Stimulated activated CD8-positive, alpha-beta memory T cell treated with anti-CD3 and anti-CD28 coated beads, Interleukin-12 subunit alpha, Interleukin-12 subunit beta, amount 100 ng/mL, for 24 hours (primary cell): ENCODE results near the gene SEC61G.

Experiments used
- DNase-seq: peaks from one replicate; pipeline ENCODE4 v3.0.0-alpha.2; 2020; ENCODE audit errors: extremely low read depth

The SEC61G gene

GRCh38 chr7:54764861-54765260 lies 5.8 kb upstream of the SEC61G start:
- DNase-seq, result no peak

- DNase-seq, result no peak
These were observed 1.3 kb downstream of the SEC61G start for GRCh38 chr7:54757711-54758110.

DNA sequence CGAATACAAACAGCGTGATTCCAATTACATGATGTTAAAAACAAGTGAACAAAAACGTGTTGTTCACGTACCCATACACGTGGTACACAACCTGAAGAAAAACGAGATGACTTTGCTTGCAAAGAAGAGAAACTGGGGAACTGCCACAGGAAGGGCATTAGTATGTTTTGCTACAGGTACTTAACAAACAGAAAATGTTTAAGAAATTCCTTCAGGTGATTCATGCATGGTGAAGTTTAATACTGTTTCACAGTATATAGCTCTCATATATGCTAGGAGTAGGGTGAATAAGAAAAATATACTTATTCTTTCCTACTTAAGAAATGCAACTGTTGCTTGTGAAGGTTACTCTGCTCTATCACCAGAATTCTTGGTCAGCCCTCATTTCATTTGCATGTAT lies 9.8 kb downstream of the SEC61G start:
- DNase-seq, result no peak

DNA sequence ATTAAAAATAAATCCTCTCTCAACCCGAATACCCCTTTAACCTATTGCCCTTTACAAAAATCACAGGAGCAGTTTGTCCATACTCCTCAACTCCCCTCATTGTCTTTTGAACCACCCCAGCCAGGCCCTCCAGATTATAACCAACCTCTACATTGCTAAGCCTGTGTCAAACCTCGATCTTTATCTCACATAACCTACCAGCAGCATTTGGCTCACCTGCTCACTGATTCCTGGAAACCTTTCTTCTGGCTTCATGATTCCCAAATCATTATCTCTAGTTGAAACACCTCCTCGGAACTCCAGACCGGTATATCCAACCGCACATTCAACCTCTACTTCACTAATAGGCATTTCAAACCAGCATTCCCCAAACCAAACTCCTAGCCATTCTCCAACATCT lies 11.8 kb downstream of the SEC61G start:
- no peak for DNase-seq

GRCh38 chr7:54743580-54743979 lies 15.4 kb downstream of the SEC61G start:
- no peak for DNase-seq

DNA sequence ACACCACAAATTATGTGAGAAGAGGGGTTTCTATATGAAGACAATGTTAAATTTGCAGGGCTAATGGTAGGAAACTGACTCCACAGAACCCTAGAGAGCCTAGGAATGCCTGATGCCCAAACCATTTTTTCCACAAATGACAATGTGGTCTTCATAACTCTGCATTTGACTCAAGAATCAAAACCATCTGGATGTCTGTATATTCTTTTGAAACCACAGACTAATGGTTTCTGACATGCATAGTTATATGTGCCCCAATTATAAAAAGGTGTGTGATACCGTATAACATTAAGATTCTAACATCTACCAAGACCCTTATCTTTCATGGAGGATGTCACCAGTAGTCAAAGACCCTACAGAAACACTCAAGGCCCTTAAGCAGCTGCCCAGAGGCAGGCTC lies 20.3 kb downstream of the SEC61G start:
- DNase-seq, result no peak

DNA sequence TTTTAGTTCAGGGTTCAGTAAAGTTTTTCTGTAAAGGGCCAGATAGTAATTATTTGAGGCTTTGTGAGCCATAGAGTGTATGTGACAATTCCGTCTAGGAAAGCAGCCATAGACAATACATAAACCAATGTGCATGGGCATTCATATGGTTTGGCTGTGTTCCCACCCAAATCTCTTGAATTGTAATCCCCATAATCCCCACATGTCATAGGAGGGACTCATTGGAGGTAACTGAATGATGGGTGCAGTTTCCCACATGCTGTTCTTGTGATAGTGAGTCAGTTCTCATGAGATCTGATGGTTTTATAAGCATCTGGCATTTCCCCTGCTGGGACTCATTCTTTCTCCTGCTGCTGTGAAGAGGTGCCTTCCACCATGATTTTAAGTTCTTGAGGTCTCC lies 29.9 kb downstream of the SEC61G start:
- DNase-seq, result no peak

GRCh38 chr7:54728411-54728810 lies 30.6 kb downstream of the SEC61G start:
- DNase-seq, result no peak

- no peak for DNase-seq
These were observed 33.8 kb downstream of the SEC61G start for GRCh38 chr7:54725255-54725654.

DNA sequence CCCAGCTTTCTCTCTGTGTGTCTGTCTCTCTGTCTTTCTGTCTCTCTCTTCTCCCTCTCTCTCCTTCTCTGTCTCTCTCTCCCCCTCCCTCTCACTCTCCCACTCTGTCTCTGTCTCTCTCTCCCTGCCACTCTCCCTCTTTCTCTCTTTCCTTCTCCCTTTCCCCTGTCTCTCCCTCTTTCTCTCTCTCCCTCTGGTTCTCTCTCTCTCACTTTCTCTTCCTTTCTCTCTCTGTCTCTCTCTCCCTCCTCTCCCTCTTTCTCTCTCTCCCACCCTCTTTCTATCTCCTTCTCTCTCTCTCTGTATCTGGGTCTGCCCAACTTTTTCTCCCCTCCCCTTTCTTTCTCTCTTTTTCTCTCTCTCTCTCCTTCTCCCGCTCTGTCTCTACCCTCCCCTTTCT lies 36.5 kb downstream of the SEC61G start:
- no peak for DNase-seq

DNA sequence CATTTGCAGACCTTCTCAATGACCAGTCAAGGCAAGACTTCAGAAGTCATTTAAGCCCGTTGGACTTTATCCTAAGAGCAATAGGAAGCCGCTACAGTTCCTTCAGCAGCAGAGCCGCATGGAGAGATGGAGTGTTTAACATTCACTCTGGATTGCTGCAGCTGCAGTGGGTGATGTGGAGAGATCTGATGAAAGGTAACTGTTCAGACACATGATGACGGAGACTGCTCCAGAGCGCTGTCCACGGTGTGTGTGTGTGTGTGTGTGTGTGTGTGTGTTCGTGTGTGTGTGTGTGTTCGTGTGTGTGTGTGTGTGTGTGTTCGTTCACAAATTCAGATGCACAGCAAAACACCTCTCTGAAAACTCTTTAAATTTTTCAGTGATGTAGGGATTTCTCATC lies 37.0 kb downstream of the SEC61G start:
- DNase-seq, result no peak

DNA sequence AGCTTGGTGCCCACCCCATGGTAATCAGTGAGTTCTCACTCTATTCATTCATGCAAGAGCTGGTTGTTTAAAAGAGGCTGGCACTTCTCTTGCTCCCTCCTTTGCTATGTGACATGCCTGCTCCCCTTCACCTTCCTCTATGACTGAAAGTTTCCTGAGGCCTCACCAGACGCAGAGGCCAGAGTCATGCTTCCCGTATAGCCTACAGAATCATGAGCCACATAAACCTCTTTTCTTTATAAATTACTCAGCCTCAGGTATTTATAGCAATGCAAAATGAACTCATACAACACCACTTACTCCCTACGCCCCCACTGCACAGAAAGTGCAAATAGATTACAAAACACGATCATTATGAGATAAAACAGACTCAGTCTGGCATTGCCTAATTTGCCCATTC lies 39.0 kb downstream of the SEC61G start:
- DNase-seq, result no peak

GRCh38 chr7:54719425-54719824 lies 39.6 kb downstream of the SEC61G start:
- no peak for DNase-seq

- DNase-seq, result no peak
These were observed 46.2 kb downstream of the SEC61G start for GRCh38 chr7:54712820-54713219.

- no peak for DNase-seq
These were observed 47.0 kb downstream of the SEC61G start for GRCh38 chr7:54711900-54712595.

- DNase-seq, result no peak
These were observed 49.7 kb downstream of the SEC61G start for GRCh38 chr7:54709283-54709682.

GRCh38 chr7:54705436-54705835 lies 53.6 kb downstream of the SEC61G start:
- DNase-seq, result no peak

DNA sequence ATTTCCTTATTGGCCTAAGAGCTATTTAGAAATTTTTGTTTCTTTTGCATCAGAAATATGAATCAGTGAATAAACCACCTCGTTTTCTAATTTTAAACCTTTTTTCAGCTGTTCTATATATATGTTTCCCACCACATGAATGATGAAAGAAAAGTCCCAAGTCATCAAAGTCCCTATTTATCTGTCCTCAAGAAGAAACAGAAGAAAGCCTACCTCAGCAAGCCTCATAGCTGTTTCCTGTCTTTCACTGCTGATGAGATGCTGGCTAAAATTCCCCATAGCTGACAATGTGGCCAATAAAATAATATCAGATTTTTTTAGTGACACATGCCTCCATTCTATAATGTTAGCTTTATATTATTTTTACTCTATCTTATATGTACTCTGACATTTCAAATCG lies 54.2 kb downstream of the SEC61G start:
- no peak for DNase-seq
